SK-N-MC (cell line): ENCODE data around the gene MIER2.

Experiments used
- EZH2 ChIP-seq: fragments of 200-600 bp; sonication (generic); IDR thresholded peaks from one replicate; pipeline ENCODE4 v1.6.1; 2017; ENCODE audit warnings: antibody characterized with exemption
- POLR2AphosphoS5 ChIP-seq: IDR thresholded peaks from 2 replicates; pipeline ENCODE4 v1.6.1; 2012; ENCODE audit warnings: mild to moderate bottlenecking, low read depth, low read length, borderline replicate concordance

DNA sequence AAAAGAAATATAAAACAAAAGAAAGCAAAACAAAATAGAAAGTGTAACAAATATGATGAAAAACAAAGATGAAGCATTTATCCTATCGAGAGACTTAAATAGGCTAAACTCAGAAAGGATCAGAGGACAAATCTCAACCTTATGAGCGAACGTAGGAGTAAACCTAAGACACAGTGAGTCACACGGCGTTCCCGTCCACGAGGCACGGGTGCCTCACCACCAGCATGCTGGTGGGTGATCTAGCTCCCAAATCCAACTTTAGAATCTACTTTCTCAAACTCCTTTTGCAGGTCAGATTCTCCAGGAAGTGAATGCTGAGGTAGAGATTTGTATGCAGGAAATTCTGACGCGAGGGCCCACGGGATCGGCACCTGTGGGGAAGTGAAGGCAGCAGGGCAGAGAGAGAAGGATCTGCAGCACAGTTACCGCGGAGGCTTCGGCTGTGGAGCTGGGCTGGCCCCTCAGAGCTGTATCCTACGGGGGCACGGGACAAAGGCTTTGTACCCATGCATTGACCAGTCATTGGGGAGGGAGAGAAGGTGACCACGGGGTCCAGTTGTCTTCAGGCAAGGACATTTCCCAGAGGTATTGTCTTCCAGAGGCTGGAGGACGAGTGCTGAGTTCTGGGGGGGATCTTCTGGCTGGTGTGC lies 7.5 kb upstream of the MIER2 start:
- no peak for TF ChIP-seq EZH2
- TF ChIP-seq POLR2AphosphoS5: no peak
